OCI-LY7 (cell line): ENCODE data around the gene C1orf116. TPM values are rescaled to one million over a fixed set of nuclear protein-coding genes. Genes with fewer than 3 reads are reported as not detected.

Experiments
- BruUV-seq: library from RNA; stranded (reverse); fragments of 400-500 nt; replicated peaks from 2 replicates; lab custom pipeline; 2021; lab: Mats Ljungman, UMichigan
- CTCF ChIA-PET: fragments of 300-600 bp; sonication (Branson Sonifier 250); formaldehyde crosslinking; loops from one replicate; lab custom pipeline; 2022; ENCODE audit warnings: antibody characterized with exemption; ENCODE audit not compliant: unreplicated experiment; lab: Charles Lee
- POLR2A ChIA-PET: fragments of 300-600 bp; sonication (Branson Sonifier 250); formaldehyde crosslinking; loops from one replicate; lab custom pipeline; 2022; ENCODE audit warnings: antibody characterized with exemption; lab: Charles Lee
- DNase-seq: peaks from one replicate; pipeline ENCODE4 v3.0.0-alpha.2; 2015; ENCODE audit warnings: low spot score
- H2AFZ ChIP-seq: fragments of 200-600 bp; sonication (generic), shearing (Covaris generic); 2 replicates; pipeline ENCODE4 v1.6.1; 2014; ENCODE audit warnings: mild to moderate bottlenecking, antibody characterized with exemption, low read length, moderate library complexity
- H3K27ac ChIP-seq: fragments of 200-600 bp; sonication (generic); 2 replicates; pipeline ENCODE4 v1.5.1; 2014; ENCODE audit warnings: mixed run types, low read depth, mild to moderate bottlenecking, moderate library complexity, low read length, inconsistent platforms; ENCODE audit not compliant: poor library complexity, severe bottlenecking
- H3K36me3 ChIP-seq: fragments of 200-600 bp; sonication (generic); 2 replicates; pipeline ENCODE4 v1.6.1; 2014; ENCODE audit warnings: mild to moderate bottlenecking, antibody characterized with exemption, low read length, moderate library complexity, mixed read lengths; ENCODE audit not compliant: insufficient read depth
- H3K4me1 ChIP-seq: fragments of 200-600 bp; sonication (generic); 2 replicates; pipeline ENCODE4 v1.5.1; 2014; ENCODE audit warnings: mild to moderate bottlenecking, low read length; ENCODE audit not compliant: insufficient read depth, poor library complexity, severe bottlenecking
- H3K4me2 ChIP-seq: fragments of 200-600 bp; sonication (generic); 2 replicates; pipeline ENCODE4 v1.6.1; 2014; ENCODE audit warnings: mild to moderate bottlenecking, low read length
- H3K4me3 ChIP-seq: fragments of 200-600 bp; sonication (generic); 2 replicates; pipeline ENCODE4 v1.5.1; 2014; ENCODE audit warnings: mild to moderate bottlenecking, low read depth, low read length; ENCODE audit not compliant: poor library complexity, severe bottlenecking
- H3K79me2 ChIP-seq: fragments of 200-600 bp; sonication (generic); 2 replicates; pipeline ENCODE4 v1.6.1; 2016; ENCODE audit warnings: low read depth, mild to moderate bottlenecking, low read length, moderate library complexity, mixed read lengths; ENCODE audit not compliant: insufficient read depth
- H3K9me2 ChIP-seq: fragments of 200-600 bp; sonication (generic); 2 replicates; pipeline ENCODE4 v1.6.1; 2016; ENCODE audit warnings: mild to moderate bottlenecking, low read length, mixed read lengths; ENCODE audit not compliant: insufficient read depth
- H3K9me3 ChIP-seq: fragments of 200-600 bp; sonication (generic); 2 replicates; pipeline ENCODE4 v1.6.1; 2014; ENCODE audit warnings: mild to moderate bottlenecking, mixed run types, low read length, mixed read lengths
- H4K20me1 ChIP-seq: fragments of 200-600 bp; sonication (generic); 2 replicates; pipeline ENCODE4 v1.6.1; 2014; ENCODE audit warnings: mild to moderate bottlenecking, antibody characterized with exemption, low read length, moderate library complexity, mixed read lengths; ENCODE audit not compliant: insufficient read depth
- CTCF ChIP-seq: fragments of 200-600 bp; sonication (generic); conservative IDR thresholded peaks from 2 replicates; pipeline ENCODE4 v1.5.1; 2014; ENCODE audit warnings: mild to moderate bottlenecking, antibody characterized with exemption, low read length, moderate library complexity, mixed read lengths
- EZH2phosphoT487 ChIP-seq: fragments of 200-600 bp; sonication (generic); IDR thresholded peaks from 2 replicates; pipeline ENCODE4 v1.6.1; 2018; ENCODE audit warnings: low read depth, borderline replicate concordance, mild to moderate bottlenecking, mixed run types, antibody characterized with exemption, low read length, moderate library complexity, mixed read lengths
- intact Hi-C: fragments of 100-400 bp; cut with micrococcal nuclease; formaldehyde crosslinking; loops from one replicate; pipeline ENCODE4 v1.10.0; 2022; ENCODE audit not compliant: unreplicated experiment
- total RNA-seq, 2 experiments: library from RNA; depleted of rRNA in 1 of 2; stranded (reverse); fragments of >200 nt in 1 of 2; shearing (Covaris generic) in 1 of 2; gene quantifications; 2 replicates each; pipeline ENCODE4 v1.2.3, GENCODE V29; 2014 to 2022

C1orf116 gene
- total RNA-seq, 2 experiments from 2014 or later: not detected

GRCh38 chr1:207000651-207001291 is 31.8 kb downstream of the C1orf116 start:
- Histone ChIP-seq H3K27ac (no peak overlapping the region), H3K4me3 (no peak overlapping the region), H4K20me1 (no peaks in the 10 kb centered on the region), H3K9me3 (no peaks in the 10 kb centered on the region), H3K36me3 (no peaks in the 10 kb centered on the region), H2AFZ (no peak overlapping the region), H3K4me1 (no peaks in the 10 kb centered on the region), H3K79me2 (no peaks in the 10 kb centered on the region), H3K4me2 (no peak overlapping the region), H3K9me2 (no peaks in the 10 kb centered on the region)
- DNase-seq: no peak
- CTCF ChIA-PET: no interaction called here
- POLR2A ChIA-PET: no interaction called here
- no peak for TF ChIP-seq EZH2phosphoT487
- TF ChIP-seq CTCF: no peak
- BruUV-seq: no TSS peak
- intact Hi-C loops: loop anchor here (10.0 kb wide), 1 partner anchor 74 kb away; no protein-coding TSS in a partner anchor

GRCh38 chr1:206998816-206999215 is 33.7 kb downstream of the C1orf116 start:
- no peaks in the 10 kb centered on the region for H3K79me2 ChIP-seq
- no TSS peak for BruUV-seq
- CTCF ChIA-PET: no interaction called here
- H3K36me3 ChIP-seq: no peaks in the 10 kb centered on the region
- H3K4me2 ChIP-seq: no peak overlapping the region
- no peak overlapping the region for H3K4me3 ChIP-seq
- H4K20me1 ChIP-seq: no peaks in the 10 kb centered on the region
- intact Hi-C loops: no loop called here
- TF ChIP-seq CTCF: no peak
- TF ChIP-seq EZH2phosphoT487: no peak
- DNase-seq: no peak
- H3K9me3 ChIP-seq: no peaks in the 10 kb centered on the region
- no peak overlapping the region for H3K27ac ChIP-seq
- POLR2A ChIA-PET: interaction anchor here (0.5 kb wide), 1 partner anchor 141 kb away, joined by 5 read pairs; no protein-coding TSS in a partner anchor
- no peak overlapping the region for H2AFZ ChIP-seq
- no peaks in the 10 kb centered on the region for H3K9me2 ChIP-seq
- H3K4me1 ChIP-seq: no peaks in the 10 kb centered on the region

- no peak for TF ChIP-seq CTCF
- no peak for TF ChIP-seq EZH2phosphoT487
- no peaks in the 10 kb centered on the region for H3K4me1 ChIP-seq
- H3K9me3 ChIP-seq: no peaks in the 10 kb centered on the region
- ChIA-PET POLR2A (interaction anchor here (0.8 kb wide), 1 partner anchor 21 kb away, joined by 3 read pairs; no protein-coding TSS in a partner anchor), CTCF (no interaction called here)
- no TSS peak for BruUV-seq
- H3K9me2 ChIP-seq: no peaks in the 10 kb centered on the region
- H3K4me3 ChIP-seq: no peak overlapping the region
- H3K36me3 ChIP-seq: no peaks in the 10 kb centered on the region
- H4K20me1 ChIP-seq: no peaks in the 10 kb centered on the region
- DNase-seq: no peak
- intact Hi-C loops: no loop called here
- H2AFZ ChIP-seq: no peak overlapping the region
- H3K79me2 ChIP-seq: no peaks in the 10 kb centered on the region
- no peak overlapping the region for H3K4me2 ChIP-seq
- H3K27ac ChIP-seq: no peak overlapping the region
Measured at GRCh38 chr1:206992790-206993189, 39.8 kb downstream of the C1orf116 start.
